UCSD-AML1 (cell line): ENCODE data around the gene CASKIN1.

Experiments
- DNase-seq: peaks from one replicate; lab custom pipeline; 2025; ENCODE audit not compliant: unreplicated experiment; lab: John Stamatoyannopoulos, UW

CASKIN1 gene

GRCh38 chr16:2178321-2179106 lies 17.9 kb downstream of the CASKIN1 start:
- no peak for DNase-seq

GRCh38 chr16:2177561-2177960 lies 18.8 kb downstream of the CASKIN1 start:
- DNase-seq: no peak

GRCh38 chr16:2177101-2177500 lies 19.3 kb downstream of the CASKIN1 start:
- no peak for DNase-seq

GRCh38 chr16:2176047-2176446 lies 20.4 kb downstream of the CASKIN1 start:
- DNase-seq: no peak

GRCh38 chr16:2175454-2175853 lies 21.0 kb downstream of the CASKIN1 start:
- DNase-seq: no peak

- DNase-seq: no peak
Measured at GRCh38 chr16:2174396-2175131, 21.8 kb downstream of the CASKIN1 start.

GRCh38 chr16:2173916-2174315 lies 22.5 kb downstream of the CASKIN1 start:
- no peak for DNase-seq

- no peak for DNase-seq
Measured at GRCh38 chr16:2173366-2173765, 23.0 kb downstream of the CASKIN1 start.

- DNase-seq: no peak
Measured at GRCh38 chr16:2172688-2173335, 23.6 kb downstream of the CASKIN1 start.

GRCh38 chr16:2171601-2172178 lies 24.7 kb downstream of the CASKIN1 start:
- DNase-seq: no peak

- no peak for DNase-seq
Measured at GRCh38 chr16:2170587-2171435, 25.6 kb downstream of the CASKIN1 start.

GRCh38 chr16:2170080-2170479 lies 26.3 kb downstream of the CASKIN1 start:
- DNase-seq: no peak

GRCh38 chr16:2167068-2167638 lies 29.3 kb downstream of the CASKIN1 start:
- DNase-seq: no peak

- DNase-seq: no peak
Measured at GRCh38 chr16:2166263-2167067, 29.9 kb downstream of the CASKIN1 start.

GRCh38 chr16:2165861-2166260 lies 30.5 kb downstream of the CASKIN1 start:
- no peak for DNase-seq

- DNase-seq: no peak
Measured at GRCh38 chr16:2163211-2163881, 33.1 kb downstream of the CASKIN1 start.

- no peak for DNase-seq
Measured at GRCh38 chr16:2162676-2163118, 33.7 kb downstream of the CASKIN1 start.

- no peak for DNase-seq
Measured at GRCh38 chr16:2161911-2162310, 34.5 kb downstream of the CASKIN1 start.
